Measurements from ENCODE around the gene NAA20.

Gene NAA20

GRCh38 chr20:20021835-20022234, 4.7 kb downstream of the NAA20 start:
- no peak for FAIRE-seq

GRCh38 chr20:20022498-20022897, 5.3 kb downstream of the NAA20 start:
- FAIRE-seq, result no peak

GRCh38 chr20:20023395-20023794, 6.2 kb downstream of the NAA20 start:
- no peak for FAIRE-seq

GRCh38 chr20:20024942-20025341, 7.8 kb downstream of the NAA20 start:
- FAIRE-seq, result no peak

GRCh38 chr20:20027284-20027683, 10.1 kb downstream of the NAA20 start:
- FAIRE-seq, result no peak

GRCh38 chr20:20031790-20032189, 14.6 kb downstream of the NAA20 start:
- no peak for FAIRE-seq

- FAIRE-seq, result no peak
Measured at GRCh38 chr20:20034486-20034885, 17.3 kb downstream of the NAA20 start.

- no peak for FAIRE-seq
Measured at GRCh38 chr20:20036756-20037155, 19.6 kb downstream of the NAA20 start.

GRCh38 chr20:20037960-20038359, 20.8 kb downstream of the NAA20 start:
- no peak for FAIRE-seq

GRCh38 chr20:20038586-20038985, 21.4 kb downstream of the NAA20 start:
- no peak for FAIRE-seq

GRCh38 chr20:20039752-20040387, 22.7 kb downstream of the NAA20 start:
- FAIRE-seq, result no peak

GRCh38 chr20:20051767-20052073, 34.6 kb downstream of the NAA20 start:
- no peak for FAIRE-seq

GRCh38 chr20:20052074-20052970, 35.2 kb downstream of the NAA20 start, which contains the start of the genes CFAP61 and CRNKL1:
TSS of gene CFAP61 (plus strand) at chr20:20052532. CDS start at chr20:20056654, 4,122 bp downstream.
TSS of gene CRNKL1 (minus strand) at chr20:20052466. CDS start at chr20:20052342, 124 bp downstream.
- peak; percentile 69 for FAIRE-seq

GRCh38 chr20:20060234-20060998, 43.3 kb downstream of the NAA20 start:
- FAIRE-seq, result no peak

- FAIRE-seq, result no peak
Measured at GRCh38 chr20:20063941-20064702, 47.0 kb downstream of the NAA20 start.

- FAIRE-seq, result no peak
Measured at GRCh38 chr20:20065361-20065760, 48.2 kb downstream of the NAA20 start.

GRCh38 chr20:20070871-20071726, 53.9 kb downstream of the NAA20 start:
- FAIRE-seq, result no peak

- no peak for FAIRE-seq
Measured at GRCh38 chr20:20073801-20074371, 56.7 kb downstream of the NAA20 start.

- no peak for FAIRE-seq
Measured at GRCh38 chr20:20075032-20075431, 57.9 kb downstream of the NAA20 start.

- FAIRE-seq, result no peak
Measured at GRCh38 chr20:20076297-20077065, 59.3 kb downstream of the NAA20 start.

GRCh38 chr20:20078041-20078440, 60.9 kb downstream of the NAA20 start:
- FAIRE-seq, result no peak
